Left kidney (tissue), 2 donors: ENCODE measurements around the gene UEVLD. TPM values are rescaled to one million over a fixed set of nuclear protein-coding genes. Genes with fewer than 3 reads are reported as not detected.

Source experiments
- DNase-seq: peaks from one replicate; pipeline ENCODE4 v3.0.0-alpha.2; 2013
- polyA plus RNA-seq: library from polyadenylated mRNA; unstranded; fragments of 120-200 nt; gene quantifications from one replicate; pipeline ENCODE4 v1.2.1, GENCODE V29; 2013; ENCODE audit not compliant: insufficient read length

UEVLD gene
- polyA plus RNA-seq, 1 donor, result 27.1 TPM

DNA sequence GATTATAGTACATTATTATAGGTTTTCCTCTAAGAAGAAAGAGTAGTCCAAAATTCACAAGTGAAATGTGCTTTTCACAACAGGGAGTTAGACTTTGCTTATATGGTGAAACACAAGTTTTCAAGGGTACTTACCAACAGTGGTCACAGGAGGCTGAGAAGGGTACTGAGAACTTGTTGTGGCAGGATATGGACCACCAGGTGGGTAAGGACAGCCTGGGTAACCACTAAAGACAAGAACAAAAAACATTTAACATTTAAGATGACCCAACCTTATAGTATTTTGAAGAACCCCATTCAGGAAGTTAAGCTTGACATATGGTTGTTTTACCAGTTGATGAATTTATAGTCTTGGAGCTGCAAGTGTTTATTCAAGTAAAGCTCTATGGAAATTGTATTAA, 86.2 kb downstream of the UEVLD start:
- no peak for DNase-seq

DNA sequence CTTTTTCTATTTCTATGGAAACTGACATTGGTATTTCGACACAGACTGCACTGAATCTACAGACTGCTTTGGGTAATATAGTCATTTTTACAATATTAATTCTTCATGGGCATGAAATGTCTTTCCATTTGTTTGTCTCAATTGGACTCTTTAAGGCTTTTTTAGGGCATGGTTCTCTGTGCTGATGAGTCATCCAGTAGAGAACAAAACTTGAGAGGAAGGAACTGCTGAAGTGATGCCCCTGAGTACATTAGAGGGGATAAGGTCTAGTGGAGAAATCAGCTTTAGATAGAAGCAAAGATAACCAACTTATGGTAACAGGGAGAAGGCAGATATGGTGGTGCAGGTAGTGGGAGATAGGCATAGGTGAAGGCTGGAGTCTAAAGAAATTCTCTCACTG, 86.9 kb downstream of the UEVLD start:
- DNase-seq, result no peak

- no peak for DNase-seq
Measured at GRCh38 chr11:18498039-18498438, 90.5 kb downstream of the UEVLD start.

DNA sequence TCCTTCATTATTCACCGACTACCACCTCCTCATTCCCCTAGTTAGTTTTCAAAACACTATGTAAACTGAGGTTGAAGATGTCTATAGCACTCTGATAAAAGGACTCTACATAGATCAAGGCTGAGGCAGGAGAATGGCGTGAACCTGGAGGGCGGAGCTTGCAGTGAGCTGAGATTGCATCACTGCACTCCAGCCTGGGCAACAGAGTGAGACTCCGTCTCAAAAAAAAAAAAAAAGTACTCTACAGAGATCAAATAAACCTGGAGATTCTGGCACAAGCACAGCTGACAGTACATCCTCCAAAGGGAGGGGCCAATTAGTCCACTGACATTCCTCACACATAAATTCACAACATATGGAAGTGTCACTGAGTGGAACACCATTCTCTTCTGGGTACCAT, 92.8 kb downstream of the UEVLD start:
- DNase-seq, result no peak

DNA sequence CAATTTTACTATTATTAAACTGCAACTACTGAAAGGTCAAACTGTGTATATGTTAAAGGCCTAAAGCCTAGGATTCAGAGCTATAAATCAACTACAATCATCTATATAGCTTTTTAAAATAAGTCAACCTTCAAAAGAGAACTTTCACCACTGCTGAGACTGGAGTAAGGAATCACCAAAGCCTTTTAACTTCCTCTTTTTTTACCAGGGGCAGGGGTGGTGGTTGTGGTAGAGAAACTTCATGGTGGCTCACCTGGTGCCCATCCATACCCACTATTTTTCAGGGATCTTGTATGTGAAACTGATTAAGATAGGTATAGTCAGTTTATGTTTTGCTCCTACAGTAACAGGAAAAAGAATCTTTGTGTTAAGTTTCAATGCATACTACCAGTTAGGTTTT, 93.3 kb downstream of the UEVLD start:
- no peak for DNase-seq

- no peak for DNase-seq
Measured at GRCh38 chr11:18493310-18493709, 95.2 kb downstream of the UEVLD start.

GRCh38 chr11:18492888-18493287, 95.6 kb downstream of the UEVLD start:
- DNase-seq, result no peak

GRCh38 chr11:18491924-18492323, 96.6 kb downstream of the UEVLD start:
- DNase-seq, result no peak

DNA sequence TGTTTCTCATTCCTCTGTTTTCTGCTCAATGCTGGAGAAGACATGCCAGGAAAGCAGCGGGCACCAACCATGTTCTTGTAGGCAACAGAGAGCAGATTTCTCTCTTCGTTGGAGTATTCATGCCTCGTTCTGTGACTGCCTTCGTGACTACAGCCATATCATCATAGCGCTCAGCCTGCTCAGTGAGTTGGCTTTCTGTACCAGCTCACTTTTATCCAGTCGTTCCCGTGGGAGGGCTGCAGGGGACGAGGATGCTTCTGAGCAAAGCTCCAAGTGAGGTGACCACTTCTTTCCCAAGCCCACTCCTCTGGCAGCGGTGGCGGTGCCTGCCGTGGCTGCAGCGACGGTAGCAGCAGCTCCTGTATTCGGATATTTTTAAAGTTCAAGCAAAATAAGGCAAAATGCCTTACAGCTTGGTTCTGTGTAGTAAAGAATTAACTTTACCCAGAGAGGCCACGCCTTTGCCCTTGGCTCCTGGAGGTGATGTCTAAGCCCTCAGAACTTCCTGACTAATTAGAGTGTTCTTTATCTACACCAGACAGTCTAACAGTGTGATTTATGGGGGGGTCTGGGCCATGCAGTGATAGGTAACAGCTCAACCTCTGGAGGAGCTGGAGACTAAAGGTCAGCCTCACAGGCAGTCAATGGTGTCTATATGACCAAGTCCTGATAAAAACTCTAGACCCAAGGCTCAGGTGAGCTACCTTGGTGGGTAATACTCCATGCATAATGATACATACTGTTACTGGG, 97.6 kb downstream of the UEVLD start:
- DNase-seq, result no peak

GRCh38 chr11:18490319-18490718, 98.2 kb downstream of the UEVLD start:
- DNase-seq, result no peak

DNA sequence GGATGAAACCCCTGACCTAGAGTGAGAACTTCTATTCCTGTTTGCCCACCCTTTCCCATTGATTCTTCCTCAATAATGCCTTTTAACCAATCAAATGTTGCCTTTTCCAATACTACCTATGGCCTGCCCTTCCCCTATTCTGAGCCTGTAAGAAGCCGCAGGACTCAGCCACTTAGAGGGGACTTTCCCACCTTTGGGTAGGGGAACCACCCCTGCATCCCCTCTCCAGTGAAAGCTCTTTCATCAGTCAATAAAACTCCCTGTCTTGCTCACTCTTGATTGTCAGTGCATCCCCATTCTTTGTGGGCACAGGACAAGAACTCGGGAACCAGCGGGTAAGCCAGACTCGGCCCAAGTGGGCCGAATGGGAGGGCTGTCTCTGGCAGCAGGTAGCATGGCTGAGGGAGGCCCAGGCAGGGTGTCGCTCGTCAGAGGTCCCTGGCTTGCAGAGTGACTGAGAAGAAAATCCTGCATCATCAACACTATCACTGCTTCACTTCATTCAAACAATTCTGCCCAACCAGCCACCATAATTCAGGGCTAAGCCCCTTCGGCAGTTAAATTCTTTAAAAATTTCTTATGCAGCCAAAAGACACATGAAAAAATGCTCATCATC, 102.5 kb downstream of the UEVLD start:
- DNase-seq, result no peak

Other genes starting within 250 kb of the UEVLD start
- gene LDHA, start 194.2 kb downstream of the UEVLD start, polyA plus RNA-seq, result 275 TPM
- 0.15 TPM for gene LDHC, start 176.4 kb downstream of the UEVLD start, polyA plus RNA-seq
- gene LDHAL6A, start 132.9 kb downstream of the UEVLD start, polyA plus RNA-seq, result 1.5 TPM
- gene TSG101, start 61.8 kb downstream of the UEVLD start, polyA plus RNA-seq, result 158 TPM
- 18.2 TPM for gene MISFA, start 11.1 kb upstream of the UEVLD start, polyA plus RNA-seq
- gene SPTY2D1, start 45.6 kb upstream of the UEVLD start, polyA plus RNA-seq, result 30.5 TPM
- 8.1 TPM for gene TMEM86A, start 110.0 kb upstream of the UEVLD start, polyA plus RNA-seq
- gene IGSF22, start 137.5 kb upstream of the UEVLD start, polyA plus RNA-seq, result 1.9 TPM
- 0.81 TPM for gene PTPN5, start 203.1 kb upstream of the UEVLD start, polyA plus RNA-seq